Measurements from ENCODE around the gene TSC2. TPM values are rescaled to one million over a fixed set of nuclear protein-coding genes. Genes with fewer than 3 reads are reported as not detected.

Gene TSC2
- polyA plus RNA-seq, 3 donors, result 11.7 to 95.1 (median 20.8) TPM

- 96% methylated on average over 18 of the region's 18 CpGs for WGBS (ENCODE audit: insufficient coverage)
- Histone ChIP-seq H3K4me1 (ENCODE audit: control insufficient read depth in 1 of 2, insufficient read depth in 2 of 2, low read length in 2 of 2) (no peaks in the 10 kb centered on the region), H3K9ac (ENCODE audit: insufficient read depth, low read length, poor library complexity, severe bottlenecking) (no peak overlapping the region), H4K20me1 (ENCODE audit: insufficient read depth, low read length) (no peaks in the 10 kb centered on the region), H3K27ac (ENCODE audit: low read depth in 1 of 2, low read length in 2 of 2) (no peak overlapping the region), H3K79me2 (ENCODE audit: insufficient read depth, low read length) (no peaks in the 10 kb centered on the region), H3K4me2 (replicated peaks; ENCODE audit: extremely low read depth, low read length, poor library complexity, severe bottlenecking) (no peak overlapping the region), H3K4me3 (replicated peaks in 1 of 3; ENCODE audit: low read depth in 2 of 3, low read length in 3 of 3) (no peak overlapping the region), H3K27me3 (ENCODE audit: control insufficient read depth in 2 of 2, insufficient read depth in 2 of 2, low read length in 2 of 2) (no peaks in the 10 kb centered on the region), H2AFZ (ENCODE audit: insufficient read depth, low read depth, low read length, poor library complexity, severe bottlenecking) (no peak overlapping the region), H3K36me3 (replicated peaks in 1 of 2; ENCODE audit: control insufficient read depth in 1 of 2, insufficient read depth in 2 of 2, low read length in 2 of 2) (peaks cover 78 to 87% of the 10 kb centered on the region in 2 donors), H3K9me3 (replicated peaks in 1 of 2; ENCODE audit: control insufficient read depth in 1 of 2, insufficient read depth in 1 of 2, low read length in 2 of 2) (no peaks in the 10 kb centered on the region)
- Mint-ChIP-seq H3K9me3 (peaks cover 0 to 2% (median 0%) of the 10 kb centered on the region in 7 donors), H3K4me3 (no peak overlapping the region), H3K27ac (no peak overlapping the region), H3K4me1 (no peaks in the 10 kb centered on the region), H3K36me3 (peaks cover 56 to 84% of the 10 kb centered on the region in 2 donors), H3K27me3 (ENCODE audit: low read depth in 3 of 3) (peaks cover 0 to 1% (median 0%) of the 10 kb centered on the region in 3 donors)
- DNase-seq, result no peak
- intact Hi-C loops (cut with micrococcal nuclease), result no loop called here
- TF ChIP-seq CTCF (IDR thresholded peaks at IDR 0.05), result no peak
Measured at GRCh38 chr16:2061023-2061422, 13.2 kb downstream of the TSC2 start.

DNA sequence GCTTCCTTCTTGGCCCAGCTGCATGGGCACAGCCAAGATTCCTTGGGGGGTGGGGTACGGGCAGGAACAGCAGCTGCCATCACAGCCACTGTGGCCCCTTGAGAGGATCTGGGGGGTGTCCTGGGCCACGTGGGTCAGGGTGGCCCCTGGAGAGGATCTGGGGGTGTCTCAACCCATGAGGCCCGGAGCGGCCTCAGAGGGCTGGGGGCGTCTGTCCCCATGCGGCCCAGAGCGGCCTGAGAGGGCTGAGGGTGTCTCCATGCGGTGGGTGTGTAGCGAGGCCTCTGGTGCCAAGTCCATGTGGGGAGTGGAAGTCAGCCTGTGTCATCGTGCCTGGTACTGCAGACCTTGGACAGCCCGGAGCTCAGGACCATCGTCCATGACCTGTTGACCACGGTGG, 13.7 kb downstream of the TSC2 start:
- peaks cover 0 to 1% (median 0%) of the 10 kb centered on the region in 3 donors for H3K27me3 Mint-ChIP-seq (ENCODE audit: low read depth in 3 of 3)

More for the DNA sequence above, 13.7 kb downstream of the TSC2 start:
- H3K9me3 Mint-ChIP-seq, result peaks cover 0 to 4% (median 0%) of the 10 kb centered on the region in 7 donors
- no peaks in the 10 kb centered on the region for H3K27me3 ChIP-seq (ENCODE audit: control insufficient read depth in 2 of 2, insufficient read depth in 2 of 2, low read length in 2 of 2)
- no peak overlapping the region for H2AFZ ChIP-seq (ENCODE audit: insufficient read depth, low read depth, low read length, poor library complexity, severe bottlenecking)
- H3K9me3 ChIP-seq (replicated peaks in 1 of 2; ENCODE audit: control insufficient read depth in 1 of 2, insufficient read depth in 1 of 2, low read length in 2 of 2), result no peaks in the 10 kb centered on the region
- no peak for DNase-seq
- WGBS (ENCODE audit: insufficient coverage), result 96% methylated on average over 12 of the region's 13 CpGs
- H3K4me2 ChIP-seq (replicated peaks; ENCODE audit: extremely low read depth, low read length, poor library complexity, severe bottlenecking), result no peak overlapping the region
- H3K36me3 ChIP-seq (replicated peaks in 1 of 2; ENCODE audit: control insufficient read depth in 1 of 2, insufficient read depth in 2 of 2, low read length in 2 of 2), result peaks cover 79 to 87% of the 10 kb centered on the region in 2 donors
- H3K4me1 ChIP-seq (ENCODE audit: control insufficient read depth in 1 of 2, insufficient read depth in 2 of 2, low read length in 2 of 2), result no peaks in the 10 kb centered on the region
- TF ChIP-seq CTCF (IDR thresholded peaks at IDR 0.05), result no peak
- H3K27ac Mint-ChIP-seq, result no peak overlapping the region
- intact Hi-C loops (cut with micrococcal nuclease), result no loop called here
- H3K27ac ChIP-seq (ENCODE audit: low read depth in 1 of 2, low read length in 2 of 2), result no peak overlapping the region
- no peaks in the 10 kb centered on the region for H3K4me1 Mint-ChIP-seq
- H3K4me3 Mint-ChIP-seq, result no peak overlapping the region
- H3K36me3 Mint-ChIP-seq, result peaks cover 58 to 84% of the 10 kb centered on the region in 2 donors
- H3K79me2 ChIP-seq (ENCODE audit: insufficient read depth, low read length), result no peaks in the 10 kb centered on the region
- no peak overlapping the region for H3K9ac ChIP-seq (ENCODE audit: insufficient read depth, low read length, poor library complexity, severe bottlenecking)
- no peaks in the 10 kb centered on the region for H4K20me1 ChIP-seq (ENCODE audit: insufficient read depth, low read length)
- no peak overlapping the region for H3K4me3 ChIP-seq (replicated peaks in 1 of 3; ENCODE audit: low read depth in 2 of 3, low read length in 3 of 3)

Measured in CD14-positive monocyte (primary cell).